NOMO-1 treated with dmso at 0.1 percent for 144 hours (cell line): Measurements from ENCODE around the gene HECTD3.
A peak's percentile ranks its signal among the peaks of the same experiment; 100 is the strongest.

Experiments used
- DNase-seq: peaks from one replicate; lab custom pipeline; 2025; ENCODE audit not compliant: unreplicated experiment; lab: John Stamatoyannopoulos, UW

The HECTD3 gene

DNA sequence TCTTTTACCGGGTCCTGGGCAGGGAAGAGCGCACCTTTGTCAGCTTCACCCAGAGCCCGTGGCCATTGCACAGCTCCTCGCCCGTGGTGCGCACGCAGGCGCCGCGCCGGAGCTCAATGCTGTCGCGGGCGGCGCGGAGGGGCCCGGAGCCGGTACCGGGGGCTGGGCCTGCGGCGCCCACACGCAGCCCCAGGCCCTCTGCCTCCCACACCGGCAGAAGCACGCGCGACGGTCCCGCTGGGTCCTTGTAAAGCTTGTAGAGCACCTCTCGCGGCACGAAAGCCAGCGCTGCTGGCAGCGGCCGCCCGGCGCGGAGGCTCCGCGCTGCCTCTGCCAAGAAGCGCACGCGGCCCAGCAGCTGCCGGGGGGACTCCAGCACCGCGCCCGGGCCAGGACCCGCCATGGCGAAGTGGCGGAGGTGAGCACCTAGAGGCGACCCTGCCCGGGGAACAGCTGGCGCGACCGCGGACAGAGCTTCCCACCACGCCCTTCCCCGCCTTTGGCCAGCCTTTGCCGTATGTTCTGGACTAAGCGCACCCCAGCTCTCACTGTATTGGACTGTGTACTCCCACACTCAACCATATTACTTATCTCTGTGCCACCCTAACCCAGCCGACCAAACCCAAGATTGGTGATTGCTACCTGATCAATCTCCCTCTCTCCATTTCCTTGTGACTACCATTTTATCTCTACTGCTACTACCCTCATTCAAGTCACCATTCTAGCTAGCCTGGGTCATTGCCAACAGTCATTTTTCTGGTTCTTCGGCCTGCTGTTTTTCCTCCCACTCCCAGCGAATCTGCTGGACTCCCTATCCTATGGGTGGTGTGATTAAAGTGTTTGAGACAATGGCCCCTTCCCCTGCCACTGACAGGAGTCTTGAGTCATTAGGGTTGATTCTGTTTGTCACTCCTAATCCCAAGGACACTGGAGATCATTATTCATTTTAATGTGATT, at the start of gene HECTD3:
Gene HECTD3, minus strand, starts transcription at position 470 of the 957 bp plus-strand sequence. Its CDS starts 67 bp downstream, at position 403.
- DNase-seq = peak; percentile 82

DNA sequence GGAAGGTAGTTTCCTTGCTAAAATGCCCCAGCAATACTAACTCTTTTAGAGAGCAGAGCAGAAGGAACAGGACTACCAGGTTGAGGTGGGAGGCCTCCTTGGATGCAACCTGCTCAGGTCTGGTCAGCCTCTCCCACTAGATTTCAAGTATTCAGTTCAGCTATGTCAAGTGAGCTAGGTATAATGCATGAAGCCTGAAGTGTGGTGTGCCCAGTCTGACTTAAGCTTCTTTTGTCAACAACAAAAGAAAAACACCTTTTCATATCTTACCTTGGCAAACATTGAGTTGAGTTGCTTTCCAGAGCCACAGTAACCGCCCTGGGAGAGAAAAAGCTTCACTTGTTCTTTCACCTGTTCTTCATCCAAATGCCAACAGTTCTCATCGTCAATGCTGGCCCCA, 48.7 kb upstream of the HECTD3 start:
- DNase-seq = no peak

DNA sequence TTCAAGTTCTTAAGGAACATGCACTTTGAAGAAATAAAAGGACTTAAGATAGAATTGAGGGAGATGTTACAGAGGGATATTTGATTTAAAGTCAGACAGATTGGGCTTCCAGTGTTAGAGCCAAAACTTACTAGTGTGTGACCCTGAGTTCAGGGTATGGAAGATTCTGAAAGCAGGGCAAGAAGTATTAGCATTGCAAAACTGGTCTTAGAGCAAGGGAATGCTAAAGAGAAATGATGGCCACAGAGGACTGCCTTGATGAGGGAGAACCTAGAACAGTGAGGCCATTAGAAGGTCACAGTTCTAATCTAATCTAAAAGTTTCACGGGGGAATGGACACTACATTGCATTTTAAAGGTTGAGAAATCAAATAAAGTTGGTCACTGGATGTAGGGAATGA, 46.4 kb upstream of the HECTD3 start:
- no peak for DNase-seq

DNA sequence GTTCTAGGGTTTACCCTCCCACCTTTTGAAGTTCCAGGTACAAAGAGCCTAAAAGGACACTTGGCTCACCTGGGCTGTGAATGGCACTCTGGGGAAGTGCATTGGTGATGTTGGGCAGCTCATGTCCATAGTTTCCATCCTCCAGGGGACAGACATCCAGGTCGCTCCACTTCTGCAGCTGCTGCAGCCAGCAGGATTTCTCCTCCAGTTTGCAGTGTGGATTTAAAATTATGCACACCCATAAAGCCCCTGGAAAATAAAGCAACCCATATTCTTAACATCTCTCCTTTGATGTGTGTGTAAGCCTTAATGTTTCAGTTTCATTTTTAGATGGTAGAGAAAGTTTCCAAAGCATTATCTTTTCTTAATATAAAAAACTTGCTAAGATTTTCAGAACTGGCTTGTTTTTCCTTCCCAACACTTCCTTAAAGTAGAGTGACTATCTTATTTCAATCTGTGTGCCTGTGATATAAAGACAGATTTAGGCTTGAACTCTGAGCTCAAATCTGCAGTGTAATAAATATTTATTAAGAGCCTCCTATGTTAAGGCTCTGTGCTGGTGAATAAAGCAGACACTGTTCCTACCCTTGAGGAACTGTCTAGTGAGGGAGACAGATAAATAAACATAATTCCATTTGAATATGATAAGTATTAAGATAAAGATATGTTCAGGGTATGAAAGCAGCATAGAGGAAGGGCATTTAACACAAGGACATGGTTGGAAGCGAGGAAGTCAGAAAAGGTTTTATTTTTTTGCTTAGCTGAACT, 40.1 kb upstream of the HECTD3 start:
- no peak for DNase-seq

DNA sequence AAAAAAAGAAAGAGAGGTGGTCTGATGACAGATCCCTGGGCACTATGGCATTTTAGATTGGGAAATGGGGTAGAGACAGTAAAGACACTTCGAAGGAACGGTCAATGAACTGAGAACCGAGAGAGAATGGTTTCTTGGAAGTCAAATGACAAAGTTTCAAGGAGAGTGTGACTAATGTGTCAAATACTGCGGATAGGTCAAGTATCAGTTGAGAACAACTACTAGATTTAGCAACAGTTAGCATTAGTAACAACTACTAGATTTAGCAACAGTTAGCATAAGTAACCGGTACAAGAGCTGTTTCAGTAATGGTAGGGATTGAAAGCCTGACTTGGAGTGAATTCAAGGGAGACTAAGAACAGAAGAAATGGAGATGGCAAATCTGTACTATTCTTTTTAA, 35.9 kb upstream of the HECTD3 start:
- DNase-seq = no peak

DNA sequence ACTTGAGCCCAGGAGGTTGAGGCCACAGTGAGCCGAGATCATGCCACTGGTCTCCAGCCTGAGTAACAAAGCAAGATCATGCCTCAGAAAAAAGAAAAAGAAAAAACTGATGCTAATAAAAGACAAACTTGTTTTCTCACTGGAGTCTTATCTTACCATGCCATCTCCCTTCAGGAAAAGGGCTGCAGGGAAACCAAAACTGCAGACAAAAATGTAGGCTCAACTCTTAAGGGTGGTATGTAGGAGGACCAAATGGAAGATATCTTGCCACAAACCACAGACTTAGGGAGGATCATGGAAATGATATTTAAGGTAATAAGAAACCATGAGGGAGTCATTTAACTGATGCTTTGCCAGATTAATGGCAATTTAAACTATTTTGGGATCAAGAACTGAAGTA, 33.8 kb upstream of the HECTD3 start:
- no peak for DNase-seq

DNA sequence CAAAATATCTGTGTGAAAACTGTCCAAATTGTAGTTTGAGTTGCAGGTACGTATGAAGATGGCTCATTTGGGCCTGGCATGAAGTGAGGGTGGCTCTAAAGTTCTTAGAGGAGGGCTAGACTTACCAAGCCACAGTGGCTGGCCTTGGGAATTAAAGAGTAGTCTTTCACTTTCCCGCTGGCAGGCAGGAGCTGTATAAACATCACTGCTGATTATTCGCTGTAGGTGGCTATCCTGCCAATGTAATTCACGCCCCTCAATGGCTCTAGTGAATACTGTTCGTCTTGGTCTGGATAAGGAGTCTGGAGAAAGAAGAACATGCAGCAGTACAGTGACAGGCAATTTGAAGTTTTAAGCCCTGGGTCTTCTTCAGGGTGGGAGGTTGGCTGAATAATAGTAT, 32.0 kb upstream of the HECTD3 start:
- no peak for DNase-seq

DNA sequence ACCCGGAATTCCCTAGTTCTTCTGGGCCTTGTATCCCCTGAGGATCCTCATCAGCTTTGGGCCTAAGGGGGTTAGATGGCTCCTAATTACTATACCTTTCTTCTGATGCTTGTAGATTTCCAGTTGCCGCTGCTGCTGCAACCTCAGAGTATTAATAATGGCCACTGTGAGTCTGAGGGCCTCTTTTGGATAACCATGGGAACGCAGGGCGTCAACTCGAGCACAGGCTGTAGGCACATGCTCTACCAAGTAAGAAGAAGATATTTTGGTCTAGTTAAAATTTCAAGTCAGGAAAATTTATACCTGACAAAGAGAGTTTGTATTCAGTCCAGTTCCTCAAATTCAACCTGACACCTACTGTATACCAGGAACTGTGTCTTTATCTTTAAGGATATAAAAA, 29.2 kb upstream of the HECTD3 start:
- DNase-seq = no peak

DNA sequence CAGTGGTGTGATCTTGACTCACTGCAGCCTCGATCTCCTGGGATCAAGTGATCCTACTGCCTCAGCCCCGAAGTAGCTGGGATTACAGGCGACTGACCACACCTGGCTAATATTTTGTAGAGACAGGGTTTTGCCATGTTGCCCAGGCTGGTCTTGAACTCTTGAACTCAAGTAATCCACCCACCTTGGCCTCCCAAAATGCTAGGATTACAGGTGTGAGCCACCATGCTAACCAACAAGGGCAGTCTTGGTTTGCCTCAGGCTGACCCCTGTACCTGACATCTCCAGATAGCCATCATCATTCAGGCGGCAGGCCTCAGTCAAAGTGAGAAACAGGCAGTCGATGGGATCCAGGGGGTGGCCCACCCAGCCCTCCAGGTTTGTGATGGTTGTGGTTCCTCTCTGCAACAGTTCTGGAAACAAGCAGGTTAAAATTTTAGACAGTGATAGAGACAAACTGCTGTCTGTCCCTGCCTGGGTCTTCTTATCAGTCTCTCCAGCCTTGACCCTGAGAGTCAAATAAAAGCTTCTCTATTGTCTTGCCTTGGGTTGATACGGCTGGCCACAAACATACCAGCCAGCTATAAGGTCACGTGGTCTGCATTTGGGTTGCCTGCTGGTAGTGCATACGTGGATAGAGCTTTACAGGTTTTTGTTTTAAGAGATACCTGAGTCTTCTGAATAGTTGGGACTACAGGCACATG, 27.7 kb upstream of the HECTD3 start:
- DNase-seq = no peak

DNA sequence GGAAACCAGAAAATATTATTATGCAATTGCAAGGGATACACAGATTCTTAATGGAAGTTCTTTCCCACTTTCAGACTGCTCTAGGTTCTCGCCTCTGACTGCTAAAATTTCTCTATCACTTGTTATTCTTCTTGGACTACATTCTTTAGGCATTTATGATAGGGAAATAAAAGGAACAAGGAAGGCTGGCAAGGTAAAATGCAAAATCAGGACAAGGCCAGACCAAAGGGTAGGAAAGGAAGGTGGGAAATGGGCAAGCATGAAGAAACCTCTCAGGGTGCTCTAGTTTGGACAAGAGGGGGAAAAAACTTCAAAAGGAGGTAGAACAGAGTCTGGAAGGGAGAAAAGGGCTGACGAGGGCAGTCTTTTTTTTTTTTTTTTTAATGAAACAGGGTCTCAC, 27.1 kb upstream of the HECTD3 start:
- DNase-seq = no peak

DNA sequence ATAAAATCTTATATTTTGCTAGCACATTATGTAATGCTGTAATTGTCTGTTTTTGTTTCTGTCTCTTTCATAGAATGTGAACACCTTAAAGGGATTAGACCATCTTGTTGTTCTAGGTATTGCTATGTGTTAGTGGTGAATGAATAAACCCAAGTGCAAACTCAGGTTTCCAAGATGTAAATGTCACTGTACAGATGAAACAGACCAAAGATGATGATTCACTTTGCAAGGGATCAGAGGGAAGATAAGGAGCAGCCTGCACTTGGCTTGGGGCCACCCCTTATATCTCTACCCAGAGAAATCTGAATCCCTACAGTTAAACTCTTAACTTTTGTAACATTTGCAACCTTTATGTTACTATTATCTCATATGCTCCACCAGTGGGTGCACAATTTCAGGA, 26.3 kb upstream of the HECTD3 start:
- no peak for DNase-seq

DNA sequence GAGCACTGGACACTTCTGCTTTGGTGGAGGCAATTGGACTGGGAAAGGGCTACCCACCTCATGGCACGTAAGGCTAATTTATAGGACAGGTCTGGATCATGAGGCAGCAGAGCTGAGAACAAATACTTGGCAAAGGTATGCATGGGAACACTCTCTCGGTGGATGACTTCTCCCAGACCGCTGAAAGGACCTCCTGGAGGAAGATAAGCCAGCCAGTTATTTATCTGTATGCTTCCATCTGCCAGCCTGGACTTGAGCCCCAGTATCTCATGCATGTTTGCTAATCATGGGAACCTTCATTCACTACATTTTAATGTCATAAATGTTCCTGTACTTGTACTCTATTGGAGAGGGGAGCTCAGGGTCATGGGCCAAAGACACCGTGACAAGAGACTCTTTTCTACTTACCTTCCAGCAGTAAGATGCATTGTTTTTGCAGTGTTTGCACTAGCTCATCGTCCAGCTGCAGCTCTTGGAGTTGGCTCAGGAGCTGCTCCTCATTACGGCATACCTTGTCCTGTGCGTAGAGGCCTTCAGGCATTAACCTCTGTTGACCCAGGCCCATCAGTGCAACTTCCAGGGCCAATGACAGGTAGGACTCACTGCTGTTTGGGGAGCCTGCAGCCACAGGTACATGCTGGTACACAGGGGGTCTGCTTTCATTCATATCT, 24.6 kb upstream of the HECTD3 start:
- no peak for DNase-seq

DNA sequence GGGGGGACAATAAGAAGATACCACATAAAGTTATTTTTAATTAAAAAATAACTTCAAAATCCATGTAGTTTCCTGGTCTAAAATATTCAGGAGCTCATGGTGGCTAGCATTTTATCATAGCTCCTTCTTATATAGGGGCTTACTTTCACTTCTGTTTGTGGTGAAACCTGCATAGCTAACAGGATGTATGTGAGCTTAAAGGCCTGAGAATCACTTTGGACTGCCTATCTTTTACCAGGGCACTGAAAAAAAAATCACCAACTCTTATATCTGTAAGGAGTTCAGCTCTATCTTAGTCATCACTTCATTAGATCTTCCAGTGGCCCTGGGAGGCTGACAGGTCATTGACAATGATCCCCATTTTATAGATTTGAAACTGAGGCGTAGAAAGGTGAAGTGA, 22.2 kb upstream of the HECTD3 start:
- DNase-seq = no peak

DNA sequence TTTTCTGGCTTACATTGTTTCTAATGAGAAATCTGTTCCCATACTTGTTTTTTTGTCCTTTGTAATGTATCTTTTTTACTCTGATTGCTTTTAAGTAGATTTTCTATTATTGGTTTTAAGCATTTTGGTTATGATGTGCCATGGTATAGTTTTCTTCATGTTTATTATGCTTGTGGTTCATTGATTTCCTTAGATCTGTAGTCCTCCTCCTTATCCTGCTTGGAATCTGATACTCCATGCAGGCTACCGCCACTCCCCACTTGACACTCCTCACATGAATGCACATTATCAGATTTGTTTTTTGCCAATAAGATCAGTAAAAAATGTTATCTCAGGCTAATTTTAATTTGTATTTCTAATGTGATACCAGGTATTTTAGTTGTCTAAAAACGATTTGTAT, 21.7 kb upstream of the HECTD3 start:
- DNase-seq = no peak

DNA sequence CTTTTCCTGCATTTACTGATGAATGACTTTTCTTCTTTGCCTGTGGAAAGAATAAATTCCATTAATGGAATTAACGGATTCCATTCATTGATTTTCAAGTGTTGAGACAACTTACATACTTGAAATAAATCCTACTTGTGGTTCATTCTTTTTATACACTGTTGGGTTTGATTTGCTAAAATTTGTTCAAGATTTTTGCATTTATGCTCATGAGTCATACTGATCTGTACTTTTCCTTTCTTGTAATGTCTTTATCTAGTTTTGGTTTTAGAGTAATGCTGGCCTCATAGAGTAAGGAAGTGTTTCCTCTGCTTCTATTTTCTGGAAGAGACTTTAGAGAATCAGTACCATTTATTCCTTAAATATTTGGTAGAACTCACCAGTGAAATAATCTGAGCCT, 15.3 kb upstream of the HECTD3 start:
- DNase-seq = no peak

DNA sequence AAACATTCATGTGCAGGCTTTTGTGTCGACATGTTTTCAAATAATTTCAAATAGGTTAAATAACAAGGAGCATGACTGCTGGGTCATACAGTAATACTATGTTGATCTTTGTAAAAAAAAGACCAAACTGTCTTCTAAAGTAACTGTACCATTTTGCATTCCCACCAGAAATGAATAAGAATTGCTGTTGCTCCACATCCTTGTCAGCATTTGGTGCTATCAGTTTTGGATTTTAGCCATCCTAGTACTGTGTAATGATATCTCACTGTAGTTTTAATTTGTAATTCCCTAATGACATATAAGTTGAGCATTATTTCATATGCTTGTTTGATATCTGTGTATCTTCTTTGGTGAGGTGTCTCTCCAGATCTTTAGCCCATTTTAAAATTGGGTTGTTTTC, 12.5 kb upstream of the HECTD3 start:
- no peak for DNase-seq

DNA sequence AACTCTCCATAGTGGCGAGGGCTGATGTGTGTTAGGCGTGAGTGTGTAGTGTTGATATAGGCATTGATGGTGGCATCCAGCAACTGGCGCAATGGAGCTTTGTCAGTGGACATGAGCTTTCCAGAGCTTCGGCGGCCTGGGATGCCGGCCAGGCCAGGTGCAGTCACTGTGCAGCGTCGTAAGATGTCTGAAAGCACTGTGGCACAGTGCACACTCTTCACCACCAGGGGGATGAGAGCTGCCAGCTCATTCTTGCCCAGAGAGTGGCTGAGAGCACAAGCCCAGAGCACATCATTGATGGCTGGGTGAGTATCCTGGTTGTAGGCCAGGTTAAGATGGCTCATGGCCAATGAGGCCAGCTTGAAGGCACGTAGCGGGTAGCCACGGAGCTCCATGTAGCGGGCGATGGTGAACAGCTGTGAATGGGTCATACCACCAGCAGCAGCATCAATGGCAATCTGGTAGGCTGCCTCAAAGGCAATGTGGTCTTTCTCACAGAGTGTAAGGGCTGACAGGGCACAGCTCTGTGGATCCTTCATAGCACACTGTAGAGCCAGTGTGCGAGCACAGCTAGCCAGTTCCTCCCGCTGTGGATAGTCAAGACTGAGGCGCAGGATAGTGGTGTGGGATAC, 7.6 kb upstream of the HECTD3 start:
- DNase-seq = no peak

DNA sequence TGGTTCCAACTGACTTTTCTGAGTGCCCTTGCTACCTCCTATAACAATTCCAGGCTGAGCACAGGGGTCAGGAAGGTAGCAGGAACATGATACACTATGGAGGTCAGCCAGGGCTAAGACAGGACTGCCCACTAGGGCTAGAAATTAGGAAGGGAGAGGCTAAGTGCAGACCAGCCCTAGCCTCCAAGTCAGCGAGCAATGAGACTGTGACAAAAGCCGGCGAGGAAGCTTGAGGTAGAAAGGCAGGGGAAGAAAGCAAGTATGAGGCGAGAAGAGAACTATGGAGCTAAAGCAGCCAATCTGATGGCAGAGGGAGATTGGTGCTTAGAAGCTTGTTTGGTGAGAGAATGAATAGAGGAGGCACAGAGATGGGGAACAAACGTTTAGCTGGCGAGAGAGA, 5.6 kb upstream of the HECTD3 start:
- no peak for DNase-seq

DNA sequence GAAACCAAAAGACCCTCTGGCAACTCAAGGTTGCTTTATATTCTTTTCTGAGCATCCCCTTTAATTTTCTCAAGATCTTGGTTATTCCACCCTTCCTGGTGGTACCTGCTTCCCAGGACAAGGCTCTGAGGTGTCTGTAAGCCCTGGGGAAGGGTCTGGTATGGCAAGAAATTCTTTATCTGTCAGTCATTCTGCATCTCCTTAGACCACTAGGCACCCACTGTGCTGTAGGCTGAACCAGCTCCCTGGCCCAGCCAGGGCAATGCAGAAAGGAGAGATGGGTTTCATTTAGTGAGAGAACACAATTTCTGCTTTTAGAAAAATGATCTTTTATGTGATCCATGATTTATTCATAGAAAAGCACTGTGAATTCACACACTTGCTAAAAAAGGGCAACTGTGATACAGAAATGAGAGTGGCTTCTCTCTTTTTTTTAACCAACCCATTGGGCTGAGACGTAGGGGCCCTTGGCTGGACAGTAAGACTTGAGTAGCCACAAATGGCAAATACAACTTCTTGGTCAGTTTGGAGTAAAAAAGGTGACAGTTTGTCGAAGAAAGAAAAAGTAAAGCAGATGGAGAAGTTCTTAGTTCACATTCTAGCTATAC, 5.1 kb upstream of the HECTD3 start:
- DNase-seq = no peak

DNA sequence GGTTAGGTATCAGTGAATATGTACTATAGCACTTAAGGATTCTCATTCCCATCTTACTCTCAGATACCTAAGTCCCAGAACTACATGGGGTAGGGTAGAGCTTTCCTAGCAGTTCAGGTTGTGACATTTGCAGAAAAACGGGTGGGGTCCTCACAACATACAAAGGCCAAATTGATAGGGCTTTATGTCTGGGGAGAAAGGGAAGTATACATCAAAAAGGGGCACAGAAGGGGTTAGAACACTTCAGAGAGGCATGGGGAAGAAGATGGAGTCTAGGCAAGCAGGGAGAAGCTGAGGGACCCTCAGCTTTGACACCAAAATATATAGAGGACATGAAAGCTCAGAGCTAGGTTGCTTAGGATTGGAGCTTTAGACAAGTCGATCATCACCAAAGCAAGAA, 4.6 kb upstream of the HECTD3 start:
- DNase-seq = no peak
